MG63 (cell line): Measurements from ENCODE around the gene HHAT. TPM values are rescaled to one million over a fixed set of nuclear protein-coding genes. Genes with fewer than 3 reads are reported as not detected.

Source experiments
- DNase-seq: peaks from one replicate; pipeline ENCODE4 v3.0.0-alpha.2; 2020
- H3K27me3 ChIP-seq: fragments of 250-450 bp; sonication (Bioruptor Pico); 2 replicates; pipeline ENCODE4 v1.5.1; 2020; ENCODE audit warnings: mild to moderate bottlenecking, moderate library complexity
- H3K36me3 ChIP-seq: fragments of 250-450 bp; sonication (Bioruptor Pico); 2 replicates; pipeline ENCODE4 v1.5.1; 2020; ENCODE audit warnings: mild to moderate bottlenecking, moderate library complexity
- H3K4me3 ChIP-seq: fragments of 250-450 bp; sonication (Bioruptor Pico); 2 replicates; pipeline ENCODE4 v1.5.1; 2020; ENCODE audit warnings: mild to moderate bottlenecking, moderate library complexity
- H3K9me3 ChIP-seq: fragments of 250-450 bp; sonication (Bioruptor Pico); 2 replicates; pipeline ENCODE4 v1.5.1; 2020; ENCODE audit warnings: mild to moderate bottlenecking, moderate library complexity
- total RNA-seq: library from RNA; depleted of rRNA; stranded (reverse); fragments of >200 nt; shearing (Covaris generic); gene quantifications from 2 replicates; pipeline ENCODE4 v1.2.3, GENCODE V29; 2014; ENCODE audit warnings: low replicate concordance

HHAT gene
- total RNA-seq, 1 experiment from 2014 or later = 0.30 TPM

- H3K9me3 ChIP-seq = no peaks in the 10 kb centered on the region; the same call in 1 of the 2 replicates
- no peak overlapping the region for H3K4me3 ChIP-seq
- no peaks in the 10 kb centered on the region for H3K36me3 ChIP-seq
- no peaks in the 10 kb centered on the region for H3K27me3 ChIP-seq
- DNase-seq = peak; percentile 88
Measured at GRCh38 chr1:210598135-210598652, 269.5 kb downstream of the HHAT start.

GRCh38 chr1:210600421-210601159, 271.9 kb downstream of the HHAT start:
- Histone ChIP-seq H3K36me3 (no peaks in the 10 kb centered on the region), H3K4me3 (no peak overlapping the region), H3K9me3 (no peaks in the 10 kb centered on the region; the same call in 1 of the 2 replicates), H3K27me3 (no peaks in the 10 kb centered on the region)
- DNase-seq = no peak

GRCh38 chr1:210603123-210603522, 274.4 kb downstream of the HHAT start:
- DNase-seq = no peak
- H3K27me3 ChIP-seq = no peaks in the 10 kb centered on the region
- no peaks in the 10 kb centered on the region for H3K9me3 ChIP-seq
- H3K4me3 ChIP-seq = no peak overlapping the region
- H3K36me3 ChIP-seq = no peaks in the 10 kb centered on the region

- Histone ChIP-seq H3K9me3 (no peaks in the 10 kb centered on the region), H3K27me3 (no peaks in the 10 kb centered on the region), H3K36me3 (no peaks in the 10 kb centered on the region), H3K4me3 (no peak overlapping the region)
- DNase-seq = no peak
Measured at GRCh38 chr1:210605099-210605498, 276.4 kb downstream of the HHAT start.

GRCh38 chr1:210607361-210607760, 278.7 kb downstream of the HHAT start:
- no peak for DNase-seq
- no peaks in the 10 kb centered on the region for H3K27me3 ChIP-seq
- no peak overlapping the region for H3K4me3 ChIP-seq
- H3K9me3 ChIP-seq = no peaks in the 10 kb centered on the region
- H3K36me3 ChIP-seq = no peaks in the 10 kb centered on the region

GRCh38 chr1:210608767-210609166, 280.1 kb downstream of the HHAT start:
- Histone ChIP-seq H3K4me3 (no peak overlapping the region), H3K9me3 (no peaks in the 10 kb centered on the region), H3K27me3 (no peaks in the 10 kb centered on the region), H3K36me3 (no peaks in the 10 kb centered on the region)
- DNase-seq = no peak

GRCh38 chr1:210616356-210616755, 287.7 kb downstream of the HHAT start:
- no peaks in the 10 kb centered on the region for H3K36me3 ChIP-seq
- H3K27me3 ChIP-seq = no peaks in the 10 kb centered on the region
- no peaks in the 10 kb centered on the region for H3K9me3 ChIP-seq
- no peak overlapping the region for H3K4me3 ChIP-seq
- DNase-seq = no peak

GRCh38 chr1:210617293-210617692, 288.6 kb downstream of the HHAT start:
- Histone ChIP-seq H3K36me3 (no peaks in the 10 kb centered on the region), H3K27me3 (no peaks in the 10 kb centered on the region), H3K9me3 (no peaks in the 10 kb centered on the region), H3K4me3 (no peak overlapping the region)
- DNase-seq = no peak

- no peak for DNase-seq
- H3K9me3 ChIP-seq = no peaks in the 10 kb centered on the region
- H3K36me3 ChIP-seq = no peaks in the 10 kb centered on the region
- no peak overlapping the region for H3K4me3 ChIP-seq
- no peaks in the 10 kb centered on the region for H3K27me3 ChIP-seq
Measured at GRCh38 chr1:210618369-210618768, 289.7 kb downstream of the HHAT start.

GRCh38 chr1:210620867-210621488, 292.3 kb downstream of the HHAT start:
- Histone ChIP-seq H3K36me3 (no peaks in the 10 kb centered on the region), H3K27me3 (no peaks in the 10 kb centered on the region), H3K9me3 (no peaks in the 10 kb centered on the region), H3K4me3 (no peak overlapping the region)
- no peak for DNase-seq

- Histone ChIP-seq H3K4me3 (no peak overlapping the region), H3K9me3 (no peaks in the 10 kb centered on the region), H3K36me3 (no peaks in the 10 kb centered on the region), H3K27me3 (no peaks in the 10 kb centered on the region)
- no peak for DNase-seq
Measured at GRCh38 chr1:210621712-210622111, 293.0 kb downstream of the HHAT start.

GRCh38 chr1:210624722-210625121, 296.0 kb downstream of the HHAT start:
- no peaks in the 10 kb centered on the region for H3K36me3 ChIP-seq
- H3K27me3 ChIP-seq = no peaks in the 10 kb centered on the region
- no peaks in the 10 kb centered on the region for H3K9me3 ChIP-seq
- H3K4me3 ChIP-seq = no peak overlapping the region
- no peak for DNase-seq

GRCh38 chr1:210625715-210626114, 297.0 kb downstream of the HHAT start:
- Histone ChIP-seq H3K9me3 (no peaks in the 10 kb centered on the region), H3K36me3 (no peaks in the 10 kb centered on the region), H3K4me3 (no peak overlapping the region), H3K27me3 (no peaks in the 10 kb centered on the region)
- DNase-seq = no peak

- Histone ChIP-seq H3K4me3 (no peak overlapping the region), H3K9me3 (no peaks in the 10 kb centered on the region), H3K36me3 (no peaks in the 10 kb centered on the region), H3K27me3 (no peaks in the 10 kb centered on the region)
- no peak for DNase-seq
Measured at GRCh38 chr1:210626341-210626740, 297.6 kb downstream of the HHAT start.

GRCh38 chr1:210627755-210628154, 299.1 kb downstream of the HHAT start:
- Histone ChIP-seq H3K27me3 (no peaks in the 10 kb centered on the region), H3K9me3 (no peaks in the 10 kb centered on the region), H3K36me3 (no peaks in the 10 kb centered on the region), H3K4me3 (no peak overlapping the region)
- no peak for DNase-seq

GRCh38 chr1:210629276-210629675, 300.6 kb downstream of the HHAT start:
- DNase-seq = no peak
- no peaks in the 10 kb centered on the region for H3K9me3 ChIP-seq
- no peak overlapping the region for H3K4me3 ChIP-seq
- no peaks in the 10 kb centered on the region for H3K36me3 ChIP-seq
- H3K27me3 ChIP-seq = no peaks in the 10 kb centered on the region

GRCh38 chr1:210631399-210631798, 302.7 kb downstream of the HHAT start:
- H3K9me3 ChIP-seq = no peaks in the 10 kb centered on the region
- no peaks in the 10 kb centered on the region for H3K27me3 ChIP-seq
- no peaks in the 10 kb centered on the region for H3K36me3 ChIP-seq
- no peak overlapping the region for H3K4me3 ChIP-seq
- DNase-seq = no peak

GRCh38 chr1:210633140-210633539, 304.4 kb downstream of the HHAT start:
- Histone ChIP-seq H3K9me3 (no peaks in the 10 kb centered on the region), H3K4me3 (no peak overlapping the region), H3K27me3 (no peaks in the 10 kb centered on the region), H3K36me3 (no peaks in the 10 kb centered on the region)
- no peak for DNase-seq
